HFFc6 (cell line): ENCODE data around the gene SNX20. TPM values are rescaled to one million over a fixed set of nuclear protein-coding genes. Genes with fewer than 3 reads are reported as not detected.

Experiments
- DNase-seq: peaks from one replicate; pipeline ENCODE4 v3.0.0-alpha.2; 2018
- H3K27ac Mint-ChIP-seq: 2 replicates; pipeline ENCODE4 v1.8.0; 2020; ENCODE audit warnings: mild to moderate bottlenecking, mixed read lengths
- H3K27me3 Mint-ChIP-seq: 2 replicates; pipeline ENCODE4 v1.8.0; 2021; ENCODE audit warnings: mild to moderate bottlenecking, moderate library complexity, mixed read lengths; ENCODE audit not compliant: insufficient read depth
- H3K36me3 Mint-ChIP-seq: 2 replicates; pipeline ENCODE4 v1.8.0; 2021; ENCODE audit warnings: low read depth, mixed read lengths
- H3K4me1 Mint-ChIP-seq: 2 replicates; pipeline ENCODE4 v1.8.0; 2020; ENCODE audit warnings: low read depth, mixed read lengths
- H3K4me3 Mint-ChIP-seq: 2 replicates; pipeline ENCODE4 v1.8.0; 2020; ENCODE audit warnings: mild to moderate bottlenecking, moderate library complexity, mixed read lengths
- H3K9me3 Mint-ChIP-seq: 2 replicates; pipeline ENCODE4 v1.8.0; 2020; ENCODE audit warnings: mild to moderate bottlenecking, mixed read lengths
- CTCF ChIP-seq: fragments of 200-600 bp; sonication (generic); IDR thresholded peaks from 2 replicates; pipeline ENCODE4 v1.5.0; 2021; ENCODE audit warnings: antibody characterized with exemption, mild to moderate bottlenecking
- long read RNA-seq: library from polyadenylated mRNA; unstranded; transcript quantifications from one replicate; pipeline ENCODE4 v2.0.0, GENCODE V29; 2019
- total RNA-seq, 6 experiments: library from RNA; stranded (reverse); fragmentation: NEBNext Ultra II Directional; extraction: Animal tissue kit (Norgen Biotek cat#: 25700); gene quantifications; 2 replicates in 1 of 6; 3 replicates in 5 of 6; pipeline ENCODE4 v1.2.3, GENCODE V29; 2021

The SNX20 gene
- total RNA-seq: not detected
- long read RNA-seq: 0 reads

- TF ChIP-seq CTCF: no peak
- Mint-ChIP-seq H3K9me3 (no peaks in the 10 kb centered on the region), H3K27me3 (peaks cover 28% of the 10 kb centered on the region), H3K4me1 (no peaks in the 10 kb centered on the region), H3K36me3 (no peaks in the 10 kb centered on the region), H3K27ac (no peak within 1 kb of the TSS), H3K4me3 (no peak within 1 kb of the TSS)
- DNase-seq: no peak
Measured at GRCh38 chr16:50681021-50681885, at the start of gene SNX20. TSS of gene SNX20 (minus strand) at chr16:50681312. CDS start at chr16:50677526, 3,786 bp downstream.

- no peaks in the 10 kb centered on the region for H3K4me1 Mint-ChIP-seq
- H3K4me3 Mint-ChIP-seq: no peak overlapping the region
- peaks cover 5% of the 10 kb centered on the region for H3K9me3 Mint-ChIP-seq
- H3K27me3 Mint-ChIP-seq: peaks cover 6% of the 10 kb centered on the region
- no peak for TF ChIP-seq CTCF
- no peaks in the 10 kb centered on the region for H3K36me3 Mint-ChIP-seq
- H3K27ac Mint-ChIP-seq: no peak overlapping the region
- no peak for DNase-seq
Measured at GRCh38 chr16:50724306-50724705, 43.2 kb upstream of the SNX20 start.

GRCh38 chr16:50722960-50723359 lies 41.8 kb upstream of the SNX20 start:
- Mint-ChIP-seq H3K27me3 (peaks cover 7% of the 10 kb centered on the region), H3K9me3 (peaks cover 5% of the 10 kb centered on the region), H3K4me3 (no peak overlapping the region), H3K27ac (no peak overlapping the region), H3K4me1 (peaks cover 10% of the 10 kb centered on the region), H3K36me3 (no peaks in the 10 kb centered on the region)
- TF ChIP-seq CTCF: no peak
- DNase-seq: no peak

- Mint-ChIP-seq H3K4me3 (no peak overlapping the region), H3K27me3 (peaks cover 7% of the 10 kb centered on the region), H3K4me1 (peaks cover 13% of the 10 kb centered on the region), H3K36me3 (no peaks in the 10 kb centered on the region), H3K27ac (no peak overlapping the region), H3K9me3 (peaks cover 5% of the 10 kb centered on the region)
- no peak for DNase-seq
- no peak for TF ChIP-seq CTCF
Measured at GRCh38 chr16:50722405-50722737, 41.3 kb upstream of the SNX20 start.

GRCh38 chr16:50721549-50722404 lies 40.7 kb upstream of the SNX20 start:
- DNase-seq: no peak
- H3K4me1 Mint-ChIP-seq: peaks cover 13% of the 10 kb centered on the region
- peaks cover 5% of the 10 kb centered on the region for H3K9me3 Mint-ChIP-seq
- no peak overlapping the region for H3K27ac Mint-ChIP-seq
- TF ChIP-seq CTCF: no peak
- H3K36me3 Mint-ChIP-seq: no peaks in the 10 kb centered on the region
- H3K27me3 Mint-ChIP-seq: peaks cover 7% of the 10 kb centered on the region
- H3K4me3 Mint-ChIP-seq: no peak overlapping the region
